Tongue (tissue), 2 donors: ENCODE results near the gene FAM83B. TPM values are rescaled to one million over a fixed set of nuclear protein-coding genes. Genes with fewer than 3 reads are reported as not detected.
A peak's percentile ranks its signal among the peaks of the same experiment; 100 is the strongest.
"Not testable (repeated sequence)": the region's sequence is repeated elsewhere in the genome, so short reads cannot be mapped to it uniquely, and the experiment has no call there.

Experiments used
- DNase-seq: peaks from one replicate; pipeline ENCODE4 v3.0.0-alpha.2; 2015
- total RNA-seq: library from RNA; depleted of rRNA; stranded (reverse); fragments of >200 nt; gene quantifications from one replicate; pipeline ENCODE4 v1.2.3, GENCODE V29; 2014

FAM83B gene
- 13.8 TPM for total RNA-seq

- peak; percentile 61 for DNase-seq
Observed at GRCh38 chr6:54846243-54846856, at the start of gene FAM83B. FAM83B (plus strand) TSS chr6:54846771; CDS start chr6:54870247, 23,476 bp downstream.

GRCh38 chr6:54796918-54797317 lies 49.7 kb upstream of the FAM83B start:
- DNase-seq: not testable (repeated sequence)

GRCh38 chr6:54800050-54800600 lies 46.4 kb upstream of the FAM83B start:
- DNase-seq: no peak

GRCh38 chr6:54801244-54801643 lies 45.3 kb upstream of the FAM83B start:
- DNase-seq: no peak

GRCh38 chr6:54801669-54802068 lies 44.9 kb upstream of the FAM83B start:
- peak; percentile 20 for DNase-seq

GRCh38 chr6:54802775-54803634 lies 43.6 kb upstream of the FAM83B start:
- DNase-seq: no peak

GRCh38 chr6:54805077-54805476 lies 41.5 kb upstream of the FAM83B start:
- no peak for DNase-seq

GRCh38 chr6:54810147-54810546 lies 36.4 kb upstream of the FAM83B start:
- DNase-seq: no peak

- no peak for DNase-seq
Observed at GRCh38 chr6:54813892-54814291, 32.7 kb upstream of the FAM83B start.

GRCh38 chr6:54817236-54817635 lies 29.3 kb upstream of the FAM83B start:
- DNase-seq: peak; percentile 11

GRCh38 chr6:54817834-54818233 lies 28.7 kb upstream of the FAM83B start:
- DNase-seq: no peak

- DNase-seq: not testable (repeated sequence)
Observed at GRCh38 chr6:54824225-54824624, 22.3 kb upstream of the FAM83B start.

- DNase-seq: no peak
Observed at GRCh38 chr6:54827010-54827409, 19.6 kb upstream of the FAM83B start.

- DNase-seq: no peak
Observed at GRCh38 chr6:54830216-54830615, 16.4 kb upstream of the FAM83B start.

GRCh38 chr6:54835176-54835575 lies 11.4 kb upstream of the FAM83B start:
- DNase-seq: no peak

- peak; percentile 38 for DNase-seq
Observed at GRCh38 chr6:54846857-54847674, 495 bp downstream of the FAM83B start.

- peak; percentile 9 for DNase-seq
Observed at GRCh38 chr6:54847799-54848597, 1.4 kb downstream of the FAM83B start.

GRCh38 chr6:54850114-54850513 lies 3.5 kb downstream of the FAM83B start:
- no peak for DNase-seq

- peak; percentile 26 for DNase-seq
Observed at GRCh38 chr6:54856129-54856528, 9.6 kb downstream of the FAM83B start.

GRCh38 chr6:54860132-54860531 lies 13.6 kb downstream of the FAM83B start:
- no peak for DNase-seq

GRCh38 chr6:54860739-54861138 lies 14.2 kb downstream of the FAM83B start:
- no peak for DNase-seq
